ENCODE results near the gene DBT. TPM values are rescaled to one million over a fixed set of nuclear protein-coding genes. Genes with fewer than 3 reads are reported as not detected.

DBT gene
- total and polyA plus RNA-seq, 2 of the 13 experiments (the other 11 are each of a cell fraction or from before 2014, with no cell fraction given): 3.3 to 10.2 TPM

- TF ChIP-seq ZBTB4 (CRISPR knock-in tag; IDR thresholded peaks at IDR 0.05; ENCODE audit: borderline replicate concordance) (no peak), ZNF18 (CRISPR knock-in tag; IDR thresholded peaks at IDR 0.05; ENCODE audit: insufficient replicate concordance) (no peak), AHR (CRISPR knock-in tag; IDR thresholded peaks at IDR 0.05) (no peak), MLX (CRISPR knock-in tag; IDR thresholded peaks at IDR 0.05) (no peak), TGIF2 (CRISPR knock-in tag; IDR thresholded peaks at IDR 0.05) (no peak), DNMT3B (CRISPR knock-in tag; conservative IDR thresholded peaks at IDR 0.05) (no peak), ZNF616 (CRISPR knock-in tag; IDR thresholded peaks at IDR 0.05; ENCODE audit: low read depth) (no peak), ZNF383 (CRISPR knock-in tag; IDR thresholded peaks at IDR 0.05; ENCODE audit: borderline replicate concordance) (no peak), ZBTB26 (CRISPR knock-in tag; IDR thresholded peaks at IDR 0.05; ENCODE audit: borderline replicate concordance) (no peak), GMEB1 (CRISPR knock-in tag; IDR thresholded peaks at IDR 0.05; ENCODE audit: borderline replicate concordance) (no peak), DNMT1 (CRISPR knock-in tag; IDR thresholded peaks at IDR 0.05) (no peak)
These were observed 19.8 kb downstream of the DBT start (continued) for GRCh38 chr1:100229681-100230443.
